ENCODE results near the gene UQCC2. TPM values are rescaled to one million over a fixed set of nuclear protein-coding genes. Genes with fewer than 3 reads are reported as not detected.

UQCC2 gene
- total RNA-seq, 4 donors from 2014 or later = 14.5 to 29.7 (median 23.4) TPM

DNA sequence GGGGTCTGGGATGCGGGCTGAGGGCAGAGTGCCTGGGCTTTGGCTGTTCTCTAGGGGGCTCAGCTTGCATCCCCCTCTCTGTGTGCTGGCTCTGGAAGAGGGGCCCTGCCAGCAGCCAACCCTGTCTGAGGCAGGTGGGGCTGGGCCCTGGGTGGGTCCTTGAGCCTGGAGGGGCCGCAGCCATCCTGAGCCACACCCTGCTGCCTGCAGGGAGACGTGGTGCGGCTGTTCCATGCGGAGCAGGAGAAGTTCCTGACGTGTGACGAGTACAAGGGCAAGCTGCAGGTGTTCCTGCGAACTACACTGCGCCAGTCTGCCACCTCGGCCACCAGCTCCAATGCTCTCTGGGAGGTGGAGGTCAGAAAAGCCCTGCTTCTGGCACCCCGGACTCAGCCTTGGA lies 49.2 kb downstream of the UQCC2 start:
- 89 to 100% methylated on average over 1 to 11 of the region's 11 CpGs for WGBS, 2 donors
- Histone ChIP-seq H3K27ac (no peak overlapping the region), H3K4me1 (no peaks in the 10 kb centered on the region), H3K36me3 (peaks cover 0 to 95% (median 9%) of the 10 kb centered on the region in 3 donors), H3K4me3 (no peak overlapping the region), H3K27me3 (no peaks in the 10 kb centered on the region), H3K9me3 (no peaks in the 10 kb centered on the region)
- no peak for DNase-seq (ENCODE audit: low spot score in 2 of 2)
- no peak for TF ChIP-seq EP300 (IDR thresholded peaks at IDR 0.05)

DNA sequence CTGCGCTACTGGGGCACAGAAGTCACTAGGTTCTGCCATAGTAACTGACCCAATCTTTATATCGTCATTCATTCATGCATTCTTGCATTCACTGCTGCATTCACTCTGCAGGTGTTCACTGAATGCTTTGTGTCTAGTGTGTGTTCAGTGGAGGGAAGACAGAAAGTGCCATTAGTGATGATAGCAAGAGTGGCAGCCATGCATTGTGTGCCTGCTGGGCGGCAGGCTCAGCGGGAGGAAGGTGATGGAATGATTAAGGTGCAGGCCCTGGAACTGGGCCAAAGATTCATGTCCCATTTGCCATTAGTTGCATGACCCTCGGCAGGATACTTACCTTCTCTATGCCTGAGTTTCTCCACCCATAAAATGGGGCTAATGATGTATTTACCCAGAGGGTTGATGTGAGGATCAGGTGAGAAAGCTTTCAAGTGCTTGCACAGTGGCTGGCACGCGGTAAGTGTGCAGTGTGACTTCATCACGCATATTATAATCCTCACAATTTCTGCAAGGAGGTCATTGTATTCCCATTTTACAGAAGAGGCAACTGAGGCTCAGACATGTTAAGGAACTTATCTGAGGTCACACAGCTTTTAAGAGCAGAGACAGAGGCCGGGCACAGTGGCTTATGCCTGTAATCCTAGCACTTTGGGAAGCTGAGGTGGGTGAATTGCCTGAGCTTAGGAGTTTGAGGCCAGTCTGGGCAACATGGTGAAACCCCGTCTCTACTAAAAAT lies 50.2 kb downstream of the UQCC2 start:
- Histone ChIP-seq H3K4me1 (no peaks in the 10 kb centered on the region), H3K9me3 (no peaks in the 10 kb centered on the region), H3K27me3 (no peaks in the 10 kb centered on the region), H3K4me3 (no peak overlapping the region), H3K27ac (no peak overlapping the region), H3K36me3 (peaks cover 0 to 93% (median 5%) of the 10 kb centered on the region in 3 donors)
- DNase-seq (ENCODE audit: low spot score in 2 of 2) = no peak
- TF ChIP-seq EP300 (IDR thresholded peaks at IDR 0.05) = no peak
- no peak for TF ChIP-seq POLR2A (IDR thresholded peaks at IDR 0.05)
- TF ChIP-seq, protein P1, sequence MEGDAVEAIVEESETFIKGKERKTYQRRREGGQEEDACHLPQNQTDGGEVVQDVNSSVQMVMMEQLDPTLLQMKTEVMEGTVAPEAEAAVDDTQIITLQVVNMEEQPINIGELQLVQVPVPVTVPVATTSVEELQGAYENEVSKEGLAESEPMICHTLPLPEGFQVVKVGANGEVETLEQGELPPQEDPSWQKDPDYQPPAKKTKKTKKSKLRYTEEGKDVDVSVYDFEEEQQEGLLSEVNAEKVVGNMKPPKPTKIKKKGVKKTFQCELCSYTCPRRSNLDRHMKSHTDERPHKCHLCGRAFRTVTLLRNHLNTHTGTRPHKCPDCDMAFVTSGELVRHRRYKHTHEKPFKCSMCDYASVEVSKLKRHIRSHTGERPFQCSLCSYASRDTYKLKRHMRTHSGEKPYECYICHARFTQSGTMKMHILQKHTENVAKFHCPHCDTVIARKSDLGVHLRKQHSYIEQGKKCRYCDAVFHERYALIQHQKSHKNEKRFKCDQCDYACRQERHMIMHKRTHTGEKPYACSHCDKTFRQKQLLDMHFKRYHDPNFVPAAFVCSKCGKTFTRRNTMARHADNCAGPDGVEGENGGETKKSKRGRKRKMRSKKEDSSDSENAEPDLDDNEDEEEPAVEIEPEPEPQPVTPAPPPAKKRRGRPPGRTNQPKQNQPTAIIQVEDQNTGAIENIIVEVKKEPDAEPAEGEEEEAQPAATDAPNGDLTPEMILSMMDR (IDR thresholded peaks at IDR 0.05) = no peak
- WGBS, 2 donors = 89% methylated on average over 10 of the region's 10 CpGs

- no peak for DNase-seq (ENCODE audit: low spot score in 2 of 2)
- Histone ChIP-seq H3K27ac (no peak overlapping the region), H3K9me3 (no peaks in the 10 kb centered on the region), H3K27me3 (no peaks in the 10 kb centered on the region), H3K4me1 (peaks cover 0 to 8% (median 0%) of the 10 kb centered on the region in 4 donors), H3K4me3 (no peak overlapping the region), H3K36me3 (peaks cover 0 to 93% (median 5%) of the 10 kb centered on the region in 3 donors)
- no peak for TF ChIP-seq POLR2A (IDR thresholded peaks at IDR 0.05)
- TF ChIP-seq, protein P1 (IDR thresholded peaks at IDR 0.05) = no peak
- TF ChIP-seq EP300 (IDR thresholded peaks at IDR 0.05) = no peak
- 69 to 72% methylated on average over 6 of the region's 6 CpGs for WGBS, 2 donors
Measured at GRCh38 chr6:33659986-33660385, 51.5 kb downstream of the UQCC2 start.

- H3K9me3 ChIP-seq = no peaks in the 10 kb centered on the region
- no peak for DNase-seq (ENCODE audit: low spot score in 2 of 2)
- no peak for TF ChIP-seq EP300 (IDR thresholded peaks at IDR 0.05)
- TF ChIP-seq, protein P1 (IDR thresholded peaks at IDR 0.05) = no peak
- TF ChIP-seq POLR2A (IDR thresholded peaks at IDR 0.05) = no peak
- H3K36me3 ChIP-seq = peaks cover 0 to 86% (median 9%) of the 10 kb centered on the region in 3 donors
- no peak overlapping the region for H3K27ac ChIP-seq
- H3K4me1 ChIP-seq = peaks cover 0 to 17% (median 0%) of the 10 kb centered on the region in 4 donors
- WGBS, 2 donors = 81 to 83% methylated on average over 15 to 16 of the region's 16 CpGs
- no peak overlapping the region for H3K4me3 ChIP-seq
- H3K27me3 ChIP-seq = no peaks in the 10 kb centered on the region
Measured at GRCh38 chr6:33658982-33659689, 52.4 kb downstream of the UQCC2 start.

GRCh38 chr6:33656844-33657243 lies 54.7 kb downstream of the UQCC2 start:
- 83 to 89% methylated on average over 5 of the region's 5 CpGs for WGBS, 2 donors
- no peaks in the 10 kb centered on the region for H3K9me3 ChIP-seq
- peaks cover 0 to 64% (median 9%) of the 10 kb centered on the region in 3 donors for H3K36me3 ChIP-seq
- H3K27me3 ChIP-seq = no peaks in the 10 kb centered on the region
- no peak for DNase-seq (ENCODE audit: low spot score in 2 of 2)
- TF ChIP-seq EP300 (IDR thresholded peaks at IDR 0.05) (no peak), POLR2A (IDR thresholded peaks at IDR 0.05) (no peak)
- TF ChIP-seq, protein P1 (IDR thresholded peaks at IDR 0.05) = no peak
- peaks cover 0 to 30% (median 0%) of the 10 kb centered on the region in 4 donors for H3K4me1 ChIP-seq
- H3K4me3 ChIP-seq = no peak overlapping the region
- no peak overlapping the region for H3K27ac ChIP-seq
